Measurements from ENCODE around the gene ITPRID1. TPM values are rescaled to one million over a fixed set of nuclear protein-coding genes. Genes with fewer than 3 reads are reported as not detected.

Gene ITPRID1
- total and polyA plus RNA-seq, 10 of the 15 experiments (the other 5 are each of a cell fraction or from before 2014, with no cell fraction given) = 0.06 TPM; not detected in 9

DNA sequence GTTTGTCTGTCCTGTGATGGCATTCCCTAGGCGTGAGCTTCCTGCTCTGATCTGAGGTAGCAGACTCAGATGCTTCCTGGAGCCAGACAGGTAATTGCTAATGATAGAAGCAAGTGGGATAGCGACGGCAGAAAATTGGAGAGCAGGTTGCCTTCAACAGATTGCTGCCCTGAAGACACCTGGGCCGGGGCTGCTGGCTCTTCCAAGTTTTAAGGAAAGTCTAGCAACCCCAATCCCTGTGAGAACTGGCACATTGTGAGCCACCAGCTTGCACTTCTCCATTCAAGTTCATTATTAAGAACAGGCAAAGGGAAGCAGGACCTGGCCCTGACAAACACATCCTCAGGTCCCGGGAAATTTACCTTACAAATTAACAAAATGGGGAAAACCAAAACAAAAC, 50.8 kb downstream of the ITPRID1 start (continued):
- TF ChIP-seq ZNF207 (IDR thresholded peaks at IDR 0.05; ENCODE audit: borderline replicate concordance) (no peak), HDAC6 (IDR thresholded peaks at IDR 0.05; ENCODE audit: unreplicated experiment) (no peak), MEF2A (IDR thresholded peaks at IDR 0.05; ENCODE audit: insufficient read depth, low read depth, low read length) (no peak)

DNA sequence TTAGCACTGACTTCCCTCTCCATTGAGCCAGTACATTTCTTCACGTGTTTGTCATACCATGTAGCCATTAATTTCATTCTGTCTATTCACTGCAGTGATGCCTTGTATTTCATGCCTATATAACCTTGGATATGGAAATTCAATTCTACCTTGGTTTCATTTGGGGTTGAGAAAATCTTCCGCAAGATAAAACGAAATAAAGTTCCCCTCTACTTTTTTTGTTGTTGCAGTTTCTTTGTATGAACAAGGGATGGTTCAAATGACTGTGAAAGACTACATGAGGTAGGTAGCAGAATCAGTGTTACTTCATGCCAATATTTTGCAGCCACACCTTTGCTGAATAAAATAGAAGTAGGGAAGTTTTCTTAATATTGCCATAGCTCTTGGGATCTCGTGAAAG, 55.6 kb downstream of the ITPRID1 start:
- SMC1A ChIA-PET (ENCODE audit: uncharacterized antibody, unreplicated experiment) = no interaction called here
- no peak overlapping the region for H3K4me2 ChIP-seq (ENCODE audit: control insufficient read depth, insufficient read depth)
- H3K27me3 ChIP-seq (replicated peaks in 1 of 2; ENCODE audit: control insufficient read depth in 2 of 2, insufficient read depth in 2 of 2, low read length in 1 of 2) = no peaks in the 10 kb centered on the region
- no peak overlapping the region for H3K9ac ChIP-seq (ENCODE audit: control insufficient read depth, insufficient read depth, low read length)
- intact Hi-C loops (cut with micrococcal nuclease; ENCODE audit: unreplicated experiment) = no loop called here
- CTCF ChIA-PET = no interaction called here
- in situ Hi-C loops (cut with MboI) = no loop called here
- 7% methylated on average over 4 of the region's 4 CpGs for WGBS (ENCODE audit: insufficient coverage, insufficient replicate concordance, low lambda C conversion rate, missing lambda C conversion rate)
- no peaks in the 10 kb centered on the region for H3K36me3 ChIP-seq (ENCODE audit: control insufficient read depth in 2 of 2, insufficient read depth in 2 of 2, low read length in 1 of 2)
- no peak for FAIRE-seq
- H3K9me3 ChIP-seq (replicated peaks; ENCODE audit: control insufficient read depth, insufficient read depth, low read length) = no peaks in the 10 kb centered on the region
- no peak overlapping the region for H3K27ac ChIP-seq (ENCODE audit: control insufficient read depth, insufficient read depth)
- no peaks in the 10 kb centered on the region for H3K4me1 ChIP-seq (ENCODE audit: control insufficient read depth, insufficient read depth, low read length)
- H3K4me3 ChIP-seq = no peak overlapping the region
- no peaks in the 10 kb centered on the region for H3K79me2 ChIP-seq (ENCODE audit: control insufficient read depth, insufficient read depth, low read length)
- no peaks in the 10 kb centered on the region for H4K20me1 ChIP-seq (ENCODE audit: control insufficient read depth, insufficient read depth)
- TF ChIP-seq ZNF207 (IDR thresholded peaks at IDR 0.05; ENCODE audit: borderline replicate concordance) = no peak
- no peak for TF ChIP-seq TBL1XR1 (IDR thresholded peaks at IDR 0.05; ENCODE audit: low read depth, low read length)
- TF ChIP-seq ESRRA (IDR thresholded peaks at IDR 0.05; ENCODE audit: low read length) = no peak
- TF ChIP-seq, protein P1, sequence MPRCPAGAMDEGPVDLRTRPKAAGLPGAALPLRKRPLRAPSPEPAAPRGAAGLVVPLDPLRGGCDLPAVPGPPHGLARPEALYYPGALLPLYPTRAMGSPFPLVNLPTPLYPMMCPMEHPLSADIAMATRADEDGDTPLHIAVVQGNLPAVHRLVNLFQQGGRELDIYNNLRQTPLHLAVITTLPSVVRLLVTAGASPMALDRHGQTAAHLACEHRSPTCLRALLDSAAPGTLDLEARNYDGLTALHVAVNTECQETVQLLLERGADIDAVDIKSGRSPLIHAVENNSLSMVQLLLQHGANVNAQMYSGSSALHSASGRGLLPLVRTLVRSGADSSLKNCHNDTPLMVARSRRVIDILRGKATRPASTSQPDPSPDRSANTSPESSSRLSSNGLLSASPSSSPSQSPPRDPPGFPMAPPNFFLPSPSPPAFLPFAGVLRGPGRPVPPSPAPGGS (IDR thresholded peaks at IDR 0.05; ENCODE audit: borderline replicate concordance, insufficient read depth, low read depth, low read length, poor library complexity, severe bottlenecking) = no peak
- TF ChIP-seq KDM1A (IDR thresholded peaks at IDR 0.05; ENCODE audit: borderline replicate concordance) = no peak
- TF ChIP-seq, protein P2, sequence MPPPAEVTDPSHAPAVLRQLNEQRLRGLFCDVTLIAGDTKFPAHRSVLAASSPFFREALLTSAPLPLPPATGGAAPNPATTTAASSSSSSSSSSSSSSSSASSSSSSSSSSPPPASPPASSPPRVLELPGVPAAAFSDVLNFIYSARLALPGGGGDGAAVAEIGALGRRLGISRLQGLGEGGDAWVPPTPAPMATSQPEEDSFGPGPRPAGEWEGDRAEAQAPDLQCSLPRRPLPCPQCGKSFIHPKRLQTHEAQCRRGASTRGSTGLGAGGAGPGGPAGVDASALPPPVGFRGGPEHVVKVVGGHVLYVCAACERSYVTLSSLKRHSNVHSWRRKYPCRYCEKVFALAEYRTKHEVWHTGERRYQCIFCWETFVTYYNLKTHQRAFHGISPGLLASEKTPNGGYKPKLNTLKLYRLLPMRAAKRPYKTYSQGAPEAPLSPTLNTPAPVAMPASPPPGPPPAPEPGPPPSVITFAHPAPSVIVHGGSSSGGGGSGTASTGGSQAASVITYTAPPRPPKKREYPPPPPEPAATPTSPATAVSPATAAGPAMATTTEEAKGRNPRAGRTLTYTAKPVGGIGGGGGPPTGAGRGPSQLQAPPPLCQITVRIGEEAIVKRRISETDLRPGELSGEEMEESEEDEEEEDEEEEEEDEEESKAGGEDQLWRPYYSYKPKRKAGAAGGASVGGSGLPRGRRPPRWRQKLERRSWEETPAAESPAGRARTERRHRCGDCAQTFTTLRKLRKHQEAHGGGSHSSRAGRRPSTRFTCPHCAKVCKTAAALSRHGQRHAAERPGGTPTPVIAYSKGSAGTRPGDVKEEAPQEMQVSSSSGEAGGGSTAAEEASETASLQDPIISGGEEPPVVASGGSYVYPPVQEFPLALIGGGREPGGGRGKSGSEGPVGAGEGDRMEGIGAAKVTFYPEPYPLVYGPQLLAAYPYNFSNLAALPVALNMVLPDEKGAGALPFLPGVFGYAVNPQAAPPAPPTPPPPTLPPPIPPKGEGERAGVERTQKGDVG (CRISPR knock-in tag; IDR thresholded peaks at IDR 0.05) = no peak
- no peak for TF ChIP-seq EZH2 (IDR thresholded peaks at IDR 0.05; ENCODE audit: borderline replicate concordance, control insufficient read depth, low read depth, low read length)
- no peak for TF ChIP-seq TARDBP (IDR thresholded peaks at IDR 0.05; ENCODE audit: borderline replicate concordance)
- no peak for TF ChIP-seq ETV6 (conservative IDR thresholded peaks at IDR 0.05 in 1 of 2, IDR thresholded peaks at IDR 0.05 in 1 of 2; ENCODE audit: borderline replicate concordance in 1 of 2, low read depth in 1 of 2)
- no peak for TF ChIP-seq KAT2A (conservative IDR thresholded peaks at IDR 0.05; ENCODE audit: control insufficient read depth, low read depth, low read length)
- no peak for TF ChIP-seq ZSCAN29 (IDR thresholded peaks at IDR 0.05)
- no peak for TF ChIP-seq RBBP5 (conservative IDR thresholded peaks at IDR 0.05)
- TF ChIP-seq YY1 (IDR thresholded peaks at IDR 0.05; ENCODE audit: low read depth, low read length) = no peak
- POLR2A ChIA-PET = no interaction called here
- no peak for ATAC-seq
- no peak for DNase-seq (ENCODE audit: low read depth, low spot score)
- BruUV-seq (replicated peaks) = no TSS peak
- H2AFZ ChIP-seq (ENCODE audit: control insufficient read depth, low read depth, low read length) = no peak overlapping the region
- RAD21 ChIA-PET (ENCODE audit: unreplicated experiment) = no interaction called here
